Measurements from ENCODE around the gene ANKRD61. TPM values are rescaled to one million over a fixed set of nuclear protein-coding genes. Genes with fewer than 3 reads are reported as not detected.

ANKRD61 gene
- total RNA-seq, 1 donor from 2014 or later = 0.44 TPM

- intact Hi-C loops (cut with micrococcal nuclease) = no loop called here
- no peak overlapping the region for H3K4me3 Mint-ChIP-seq
- no peak for DNase-seq (ENCODE audit: low spot score)
- H3K9me3 Mint-ChIP-seq = no peaks in the 10 kb centered on the region
- H3K4me1 Mint-ChIP-seq (ENCODE audit: low read depth) = peaks cover 5% of the 10 kb centered on the region
- peaks cover 67% of the 10 kb centered on the region for H3K36me3 Mint-ChIP-seq (ENCODE audit: low read depth)
- H3K27ac Mint-ChIP-seq = no peak overlapping the region
- H3K27me3 Mint-ChIP-seq (ENCODE audit: insufficient read depth) = no peaks in the 10 kb centered on the region
Observed at GRCh38 chr7:6020371-6021286, 10.5 kb upstream of the ANKRD61 start.

- H3K27ac Mint-ChIP-seq = no peak overlapping the region
- no peaks in the 10 kb centered on the region for H3K27me3 Mint-ChIP-seq (ENCODE audit: insufficient read depth)
- H3K4me1 Mint-ChIP-seq (ENCODE audit: low read depth) = peaks cover 17% of the 10 kb centered on the region
- peaks cover 65% of the 10 kb centered on the region for H3K36me3 Mint-ChIP-seq (ENCODE audit: low read depth)
- intact Hi-C loops (cut with micrococcal nuclease) = no loop called here
- DNase-seq (ENCODE audit: low spot score) = no peak
- no peak overlapping the region for H3K4me3 Mint-ChIP-seq
- H3K9me3 Mint-ChIP-seq = no peaks in the 10 kb centered on the region
Observed at GRCh38 chr7:6022707-6023106, 8.5 kb upstream of the ANKRD61 start.

- H3K27ac Mint-ChIP-seq = no peak overlapping the region
Observed at GRCh38 chr7:6023974-6024435, 7.2 kb upstream of the ANKRD61 start.

GRCh38 chr7:6026011-6026819 is 5.0 kb upstream of the ANKRD61 start:
- Mint-ChIP-seq H3K27ac (peak overlapping the region; percentile 85), H3K9me3 (no peaks in the 10 kb centered on the region), H3K27me3 (ENCODE audit: insufficient read depth) (no peaks in the 10 kb centered on the region), H3K4me3 (peak overlapping the region; percentile 78), H3K4me1 (ENCODE audit: low read depth) (peaks cover 17% of the 10 kb centered on the region), H3K36me3 (ENCODE audit: low read depth) (peaks cover 55% of the 10 kb centered on the region)
- intact Hi-C loops (cut with micrococcal nuclease) = no loop called here
- peak; percentile 61 for DNase-seq (ENCODE audit: low spot score)

More at GRCh38 chr7:6023974-6024435, 7.2 kb upstream of the ANKRD61 start:
- no peaks in the 10 kb centered on the region for H3K9me3 Mint-ChIP-seq
- H3K36me3 Mint-ChIP-seq (ENCODE audit: low read depth) = peaks cover 68% of the 10 kb centered on the region
- peaks cover 17% of the 10 kb centered on the region for H3K4me1 Mint-ChIP-seq (ENCODE audit: low read depth)
- DNase-seq (ENCODE audit: low spot score) = no peak
- intact Hi-C loops (cut with micrococcal nuclease) = no loop called here
- no peaks in the 10 kb centered on the region for H3K27me3 Mint-ChIP-seq (ENCODE audit: insufficient read depth)
- no peak overlapping the region for H3K4me3 Mint-ChIP-seq

GRCh38 chr7:6026820-6027311 is 4.3 kb upstream of the ANKRD61 start:
- DNase-seq (ENCODE audit: low spot score) = no peak
- intact Hi-C loops (cut with micrococcal nuclease) = no loop called here
- H3K9me3 Mint-ChIP-seq = no peaks in the 10 kb centered on the region
- H3K27ac Mint-ChIP-seq = peak overlapping the region; percentile 85
- no peaks in the 10 kb centered on the region for H3K27me3 Mint-ChIP-seq (ENCODE audit: insufficient read depth)
- peak overlapping the region; percentile 46 for H3K4me3 Mint-ChIP-seq
- peaks cover 17% of the 10 kb centered on the region for H3K4me1 Mint-ChIP-seq (ENCODE audit: low read depth)
- H3K36me3 Mint-ChIP-seq (ENCODE audit: low read depth) = peaks cover 52% of the 10 kb centered on the region

GRCh38 chr7:6027806-6028365 is 3.3 kb upstream of the ANKRD61 start:
- Mint-ChIP-seq H3K4me1 (ENCODE audit: low read depth) (peaks cover 17% of the 10 kb centered on the region), H3K36me3 (ENCODE audit: low read depth) (peaks cover 42% of the 10 kb centered on the region), H3K9me3 (no peaks in the 10 kb centered on the region), H3K4me3 (no peak overlapping the region), H3K27ac (no peak overlapping the region), H3K27me3 (ENCODE audit: insufficient read depth) (no peaks in the 10 kb centered on the region)
- intact Hi-C loops (cut with micrococcal nuclease) = no loop called here
- no peak for DNase-seq (ENCODE audit: low spot score)

- intact Hi-C loops (cut with micrococcal nuclease) = no loop called here
- peaks cover 35% of the 10 kb centered on the region for H3K36me3 Mint-ChIP-seq (ENCODE audit: low read depth)
Observed at GRCh38 chr7:6028563-6028962, 2.6 kb upstream of the ANKRD61 start.

GRCh38 chr7:6031567-6031966 is 391 bp downstream of the ANKRD61 start:
- Mint-ChIP-seq H3K4me1 (ENCODE audit: low read depth) (peaks cover 9% of the 10 kb centered on the region), H3K27me3 (ENCODE audit: insufficient read depth) (no peaks in the 10 kb centered on the region), H3K27ac (peak overlapping the region; percentile 19), H3K9me3 (no peaks in the 10 kb centered on the region), H3K4me3 (no peak overlapping the region), H3K36me3 (ENCODE audit: low read depth) (peaks cover 42% of the 10 kb centered on the region)
- DNase-seq (ENCODE audit: low spot score) = no peak
- intact Hi-C loops (cut with micrococcal nuclease) = no loop called here

More at GRCh38 chr7:6028563-6028962, 2.6 kb upstream of the ANKRD61 start:
- Mint-ChIP-seq H3K4me3 (no peak overlapping the region), H3K9me3 (no peaks in the 10 kb centered on the region), H3K27me3 (ENCODE audit: insufficient read depth) (no peaks in the 10 kb centered on the region), H3K27ac (no peak overlapping the region), H3K4me1 (ENCODE audit: low read depth) (peaks cover 17% of the 10 kb centered on the region)
- DNase-seq (ENCODE audit: low spot score) = no peak

GRCh38 chr7:6032167-6032566 is 991 bp downstream of the ANKRD61 start:
- no peak overlapping the region for H3K4me3 Mint-ChIP-seq
- DNase-seq (ENCODE audit: low spot score) = no peak
- H3K27me3 Mint-ChIP-seq (ENCODE audit: insufficient read depth) = no peaks in the 10 kb centered on the region
- peaks cover 3% of the 10 kb centered on the region for H3K4me1 Mint-ChIP-seq (ENCODE audit: low read depth)
- no peak overlapping the region for H3K27ac Mint-ChIP-seq
- peaks cover 42% of the 10 kb centered on the region for H3K36me3 Mint-ChIP-seq (ENCODE audit: low read depth)
- H3K9me3 Mint-ChIP-seq = no peaks in the 10 kb centered on the region
- intact Hi-C loops (cut with micrococcal nuclease) = no loop called here

- no peak overlapping the region for H3K27ac Mint-ChIP-seq
Observed at GRCh38 chr7:6032641-6033040, 1.5 kb downstream of the ANKRD61 start.

GRCh38 chr7:6035165-6035564 is 4.0 kb downstream of the ANKRD61 start:
- DNase-seq (ENCODE audit: low spot score) = no peak
- intact Hi-C loops (cut with micrococcal nuclease) = no loop called here
- Mint-ChIP-seq H3K4me3 (no peak overlapping the region), H3K27me3 (ENCODE audit: insufficient read depth) (no peaks in the 10 kb centered on the region), H3K27ac (no peak overlapping the region), H3K36me3 (ENCODE audit: low read depth) (peaks cover 38% of the 10 kb centered on the region), H3K4me1 (ENCODE audit: low read depth) (no peaks in the 10 kb centered on the region), H3K9me3 (no peaks in the 10 kb centered on the region)

More at GRCh38 chr7:6032641-6033040, 1.5 kb downstream of the ANKRD61 start:
- H3K4me1 Mint-ChIP-seq (ENCODE audit: low read depth) = no peaks in the 10 kb centered on the region
- peaks cover 39% of the 10 kb centered on the region for H3K36me3 Mint-ChIP-seq (ENCODE audit: low read depth)
- DNase-seq (ENCODE audit: low spot score) = no peak
- H3K27me3 Mint-ChIP-seq (ENCODE audit: insufficient read depth) = no peaks in the 10 kb centered on the region
- H3K9me3 Mint-ChIP-seq = no peaks in the 10 kb centered on the region
- no peak overlapping the region for H3K4me3 Mint-ChIP-seq
- intact Hi-C loops (cut with micrococcal nuclease) = no loop called here

GRCh38 chr7:6035686-6036085 is 4.5 kb downstream of the ANKRD61 start:
- no peaks in the 10 kb centered on the region for H3K4me1 Mint-ChIP-seq (ENCODE audit: low read depth)
- intact Hi-C loops (cut with micrococcal nuclease) = no loop called here
- H3K9me3 Mint-ChIP-seq = no peaks in the 10 kb centered on the region
- H3K4me3 Mint-ChIP-seq = no peak overlapping the region
- no peak for DNase-seq (ENCODE audit: low spot score)
- H3K27ac Mint-ChIP-seq = no peak overlapping the region
- peaks cover 41% of the 10 kb centered on the region for H3K36me3 Mint-ChIP-seq (ENCODE audit: low read depth)
- no peaks in the 10 kb centered on the region for H3K27me3 Mint-ChIP-seq (ENCODE audit: insufficient read depth)

Data from activated T-helper 1 cell treated with anti-CD3 and anti-CD28 coated beads, Interleukin-12 subunit alpha, Interleukin-12 subunit beta, Interleukin-2, Interleukin-4 antibody, amounts not matched to agents 30 ng/mL and 10 ng/mL and 1 ng/mL, durations not matched to agents 14 hours and 24 hours and 36 hours (primary cell).